HCEC 1CT (cell line): ENCODE data around the gene LPIN1.
A peak's percentile ranks its signal among the peaks of the same experiment; 100 is the strongest.
"Not testable (repeated sequence)": the region's sequence is repeated elsewhere in the genome, so short reads cannot be mapped to it uniquely, and the experiment has no call there.

ENCODE experiments used
- DNase-seq: peaks from one replicate; pipeline ENCODE4 v3.0.0-alpha.2; 2017

LPIN1 gene

GRCh38 chr2:11812466-11813248, 66.2 kb downstream of the LPIN1 start:
- DNase-seq: no peak

GRCh38 chr2:11813345-11813744, 66.9 kb downstream of the LPIN1 start:
- not testable (repeated sequence) for DNase-seq

DNA sequence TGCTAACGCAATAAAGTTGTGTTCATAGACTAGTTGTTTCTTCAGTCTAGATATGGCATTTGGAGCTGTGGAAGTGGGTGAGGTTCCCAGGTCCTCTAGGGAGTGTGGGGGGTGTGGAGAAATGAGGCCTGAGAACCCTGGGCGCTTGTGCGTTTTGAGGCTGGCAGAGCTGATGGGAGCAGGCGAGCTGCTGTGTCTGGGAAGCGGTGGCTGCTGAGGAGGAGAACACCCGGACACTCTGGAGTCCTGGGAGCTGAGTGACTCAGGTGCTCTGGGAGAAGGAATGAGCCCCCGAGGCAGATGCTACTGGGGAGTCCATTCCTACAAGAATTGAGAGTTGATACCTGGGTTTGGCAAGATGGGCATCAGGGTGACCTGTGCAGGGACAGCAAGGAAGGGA, 67.5 kb downstream of the LPIN1 start:
- no peak for DNase-seq

- no peak for DNase-seq
Measured at GRCh38 chr2:11814979-11815510, 68.6 kb downstream of the LPIN1 start.

DNA sequence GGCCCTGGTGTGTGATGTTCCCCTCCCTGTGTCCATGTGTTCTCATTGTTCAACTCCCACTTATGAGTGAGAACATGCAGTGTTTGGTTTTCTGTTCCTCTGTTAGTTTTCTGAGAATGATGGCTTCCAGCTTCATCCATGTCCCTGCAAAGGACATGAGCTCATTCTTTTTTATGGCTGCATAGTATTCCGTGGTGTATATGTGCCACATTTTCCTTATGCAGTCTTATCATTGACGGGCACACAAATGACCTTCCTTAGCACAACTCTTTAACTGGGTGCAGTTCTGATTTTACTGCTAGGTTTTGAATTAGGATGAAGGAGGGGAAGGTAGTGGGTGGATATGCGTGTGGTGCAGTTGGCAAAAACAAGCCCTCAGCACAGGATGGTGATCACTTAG, 70.5 kb downstream of the LPIN1 start:
- not testable (repeated sequence) for DNase-seq

- DNase-seq: no peak
Measured at GRCh38 chr2:11819235-11819729, 72.8 kb downstream of the LPIN1 start.

DNA sequence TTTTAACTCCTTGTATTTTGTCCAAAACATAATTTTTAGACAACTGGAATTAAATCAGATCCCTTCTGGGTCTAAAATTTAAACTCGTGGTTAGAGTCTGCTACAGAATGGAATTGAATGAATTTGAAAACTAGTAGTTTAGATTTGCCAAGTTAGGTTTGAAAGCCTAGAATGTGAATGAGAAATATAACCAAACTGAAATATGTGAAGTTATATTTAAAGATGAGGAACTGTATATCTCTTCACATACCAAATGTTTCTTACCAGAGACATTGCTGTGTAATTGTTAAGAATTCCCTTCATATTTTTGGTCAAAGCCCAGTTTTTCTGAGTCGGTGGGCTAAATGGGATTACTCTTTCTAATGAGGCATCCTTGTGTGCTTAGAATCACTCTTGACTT, 74.2 kb downstream of the LPIN1 start:
- DNase-seq: no peak

- DNase-seq: no peak
Measured at GRCh38 chr2:11821705-11822104, 75.3 kb downstream of the LPIN1 start.

DNA sequence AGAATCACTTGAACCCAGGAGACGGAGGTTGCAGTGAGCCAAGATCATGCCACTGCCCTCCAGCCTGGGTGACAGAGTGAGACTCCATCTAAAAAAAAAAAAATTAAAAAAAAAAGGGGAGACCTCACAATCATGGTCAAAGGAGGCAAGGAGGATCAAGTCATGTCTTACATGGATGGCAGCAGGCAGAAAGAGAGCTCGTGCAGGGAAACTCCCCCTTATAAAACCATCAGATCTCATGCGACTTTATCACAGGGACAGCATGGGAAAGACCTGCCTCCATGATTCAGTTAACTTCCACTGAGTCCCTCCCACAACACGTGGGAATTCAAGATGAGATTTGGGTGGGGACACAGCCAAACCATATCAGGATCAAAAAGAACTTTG, 75.9 kb downstream of the LPIN1 start:
- DNase-seq: not testable (repeated sequence)

DNA sequence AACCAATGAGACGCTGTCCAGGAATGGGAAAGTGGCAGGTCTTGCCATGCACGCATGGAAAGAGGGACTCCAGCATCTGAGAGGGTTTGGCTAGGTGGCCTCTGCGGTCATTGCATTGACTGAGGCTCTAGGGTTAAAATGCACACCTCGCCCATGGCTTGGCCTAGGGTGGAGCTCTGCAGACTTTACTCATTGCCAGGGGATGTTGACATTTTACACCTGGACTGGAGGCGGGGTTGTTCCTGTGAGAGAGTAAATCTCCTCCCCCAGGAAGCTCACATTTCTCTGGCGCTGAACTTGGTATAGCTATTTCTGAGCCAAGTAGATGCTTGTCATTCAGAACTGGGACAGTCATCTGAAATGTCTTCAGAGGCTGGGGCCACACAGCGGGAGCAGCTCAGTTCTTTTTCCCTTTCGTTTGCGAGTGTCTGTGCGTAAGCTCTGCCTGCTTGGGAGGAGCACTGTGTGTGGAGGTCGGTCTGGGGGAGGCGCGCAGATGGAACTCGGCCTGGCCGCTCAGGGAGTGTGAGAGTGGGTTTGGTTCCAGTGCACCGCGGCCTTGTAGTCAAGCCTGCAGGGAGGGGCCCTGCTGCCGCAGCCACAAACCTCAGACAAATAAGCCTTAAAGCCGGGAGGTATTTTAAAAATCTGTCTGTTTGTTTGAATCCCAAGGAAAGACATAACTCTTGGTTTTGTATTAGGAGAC, 76.5 kb downstream of the LPIN1 start:
- DNase-seq: no peak

GRCh38 chr2:11824901-11825828, 78.7 kb downstream of the LPIN1 start:
- no peak for DNase-seq

DNA sequence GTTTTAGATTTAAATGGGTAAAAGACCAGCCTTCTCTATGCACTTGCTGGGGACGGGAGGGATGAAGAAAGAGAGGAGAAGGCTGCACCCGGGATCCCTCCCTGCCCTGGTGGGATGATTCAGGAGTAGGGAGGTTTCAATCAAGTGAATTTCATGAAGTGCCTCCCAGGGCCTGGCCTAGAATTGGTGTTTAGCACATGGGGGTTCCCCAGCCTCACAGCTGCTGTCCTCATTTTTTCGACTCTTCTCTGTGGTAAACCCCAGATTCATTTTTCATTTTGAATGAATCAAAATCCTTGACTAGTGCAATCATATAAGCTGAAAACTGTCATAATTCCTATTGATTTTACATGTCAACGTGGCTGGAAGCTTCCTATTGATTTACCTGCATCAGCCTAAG, 81.1 kb downstream of the LPIN1 start:
- no peak for DNase-seq

- DNase-seq: no peak
Measured at GRCh38 chr2:11828933-11829323, 82.5 kb downstream of the LPIN1 start.

GRCh38 chr2:11829324-11829946, 83.0 kb downstream of the LPIN1 start:
- DNase-seq: peak; percentile 49

GRCh38 chr2:11829947-11830707, 83.7 kb downstream of the LPIN1 start:
- DNase-seq: peak; percentile 98

- DNase-seq: no peak
Measured at GRCh38 chr2:11830708-11831301, 84.4 kb downstream of the LPIN1 start.

GRCh38 chr2:11831415-11831814, 85.0 kb downstream of the LPIN1 start:
- no peak for DNase-seq

DNA sequence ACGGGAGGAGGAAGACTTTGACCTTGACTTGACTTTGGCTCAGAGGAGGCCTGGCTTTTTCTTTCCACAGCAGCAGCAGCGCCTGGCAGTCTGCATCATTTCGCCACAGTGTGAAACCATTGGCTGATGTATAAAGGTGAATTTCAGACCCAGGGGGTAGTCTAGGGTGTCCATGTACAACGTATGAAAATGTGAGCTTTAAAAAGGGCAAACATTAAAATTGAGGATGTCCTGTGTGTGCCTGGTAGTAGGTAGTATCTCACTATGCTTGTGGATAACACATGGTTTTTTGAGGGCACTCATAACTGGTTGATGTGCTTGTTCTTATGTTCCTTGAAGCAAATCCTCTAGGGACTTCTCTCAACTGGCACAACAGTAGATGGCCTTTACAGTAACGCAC, 86.1 kb downstream of the LPIN1 start:
- DNase-seq: no peak

DNA sequence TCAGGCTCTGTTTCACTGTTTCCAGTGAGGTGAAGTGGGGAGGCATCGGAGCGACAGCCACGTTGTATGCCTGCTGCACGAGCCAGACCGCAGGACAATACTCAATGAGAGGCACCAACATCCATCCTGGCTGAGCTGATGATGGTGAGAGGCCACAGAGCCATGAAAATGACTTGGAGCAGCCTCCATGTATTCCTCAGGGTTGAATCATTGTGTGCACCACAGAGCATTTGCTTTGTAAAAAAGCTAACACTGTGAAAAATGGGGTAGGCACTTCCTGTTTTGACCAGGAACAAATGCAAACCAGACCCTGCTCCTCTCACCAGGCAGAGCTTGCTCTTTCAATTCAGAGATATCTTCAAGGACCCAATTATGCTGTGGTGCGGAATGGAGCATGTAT, 87.2 kb downstream of the LPIN1 start:
- DNase-seq: peak; percentile 38

GRCh38 chr2:11835403-11835802, 89.0 kb downstream of the LPIN1 start:
- DNase-seq: no peak

GRCh38 chr2:11836647-11837219, 90.3 kb downstream of the LPIN1 start:
- no peak for DNase-seq
